Mucosa of descending colon (tissue), 3 donors: ENCODE results near the gene YKT6. TPM values are rescaled to one million over a fixed set of nuclear protein-coding genes. Genes with fewer than 3 reads are reported as not detected.

Experiments used
- ATAC-seq: fragments of 200-7000 bp; cut with Tn5 transposase; one replicate; pipeline ENCODE4 v1.9.1; 2020; ENCODE audit warnings: mild to moderate bottlenecking, moderate library complexity
- DNase-seq, 3 donors: peaks; one replicate each; pipeline ENCODE4 v3.0.0-alpha.2; 2020
- H3K36me3 ChIP-seq: fragments of 200-600 bp; one replicate; pipeline ENCODE4 v1.8.0; 2021; ENCODE audit warnings: low read depth, mild to moderate bottlenecking
- H3K4me1 ChIP-seq: fragments of 200-600 bp; one replicate; pipeline ENCODE4 v1.8.0; 2021; ENCODE audit warnings: low read depth, mild to moderate bottlenecking
- H3K4me3 ChIP-seq: fragments of 200-600 bp; one replicate; pipeline ENCODE4 v1.8.0; 2021; ENCODE audit warnings: mild to moderate bottlenecking
- H3K9me3 ChIP-seq: fragments of 200-600 bp; one replicate; pipeline ENCODE4 v1.8.0; 2021; ENCODE audit warnings: mild to moderate bottlenecking
- intact Hi-C, 2 donors: fragments of 100-400 bp; cut with DNase I in 1 of 2; cut with micrococcal nuclease in 1 of 2; formaldehyde crosslinking; loops; one replicate each; pipeline versions ENCODE4 v1.11.0 to v1.11.1; 2022; cut with DNase I, micrococcal nuclease
- total RNA-seq, 3 donors: library from RNA; stranded (reverse); fragmentation: NEBNext Ultra II Directional in 2 of 3; extraction: Animal tissue kit (Norgen Biotek cat#: 25700) in 2 of 3; gene quantifications; one replicate each; pipeline versions ENCODE4 v1.2.1 to v1.2.4, GENCODE V29; 2021 to 2023
- TF ChIP-seq, protein P1 (sequence below): fragments of 200-600 bp; IDR thresholded peaks from one replicate; pipeline ENCODE4 v1.8.0; 2022; ENCODE audit warnings: antibody characterized with exemption, mild to moderate bottlenecking
- donor health status: DM: no; HTN: no; CAD: no; lungs with moderate emphysema.
- donor health status: DM: no; HTN: no; CAD: no.
- donor health status: DM: no; HTN: yes; CAD: no.

YKT6 gene
- total RNA-seq, 3 donors from 2014 or later: 72.0 to 79.5 (median 79.0) TPM

DNA sequence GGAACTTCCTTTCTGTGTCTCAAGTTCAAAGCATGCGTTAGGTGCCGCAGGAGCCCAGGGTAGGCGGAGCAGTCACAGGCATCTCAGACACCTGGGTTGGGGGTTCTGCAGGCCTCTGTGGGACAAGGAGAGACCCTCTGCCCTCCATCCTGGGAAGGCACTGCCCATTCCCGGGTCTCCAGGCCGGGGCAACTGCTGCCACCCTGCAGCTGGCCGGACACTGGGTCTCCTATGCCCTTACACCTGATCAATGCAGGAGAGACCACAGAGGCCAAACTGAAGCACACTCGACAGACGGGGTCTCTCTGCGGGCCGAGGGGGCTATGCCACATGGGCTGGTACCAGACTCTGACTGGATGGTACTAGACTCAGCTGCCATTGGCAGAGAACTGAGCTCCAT is 36.9 kb downstream of the YKT6 start:
- Histone ChIP-seq H3K36me3 (no peaks in the 10 kb centered on the region), H3K4me1 (no peaks in the 10 kb centered on the region), H3K9me3 (no peaks in the 10 kb centered on the region), H3K4me3 (no peak overlapping the region)
- no peak for ATAC-seq
- intact Hi-C loops: no loop called here
- TF ChIP-seq, protein P1, sequence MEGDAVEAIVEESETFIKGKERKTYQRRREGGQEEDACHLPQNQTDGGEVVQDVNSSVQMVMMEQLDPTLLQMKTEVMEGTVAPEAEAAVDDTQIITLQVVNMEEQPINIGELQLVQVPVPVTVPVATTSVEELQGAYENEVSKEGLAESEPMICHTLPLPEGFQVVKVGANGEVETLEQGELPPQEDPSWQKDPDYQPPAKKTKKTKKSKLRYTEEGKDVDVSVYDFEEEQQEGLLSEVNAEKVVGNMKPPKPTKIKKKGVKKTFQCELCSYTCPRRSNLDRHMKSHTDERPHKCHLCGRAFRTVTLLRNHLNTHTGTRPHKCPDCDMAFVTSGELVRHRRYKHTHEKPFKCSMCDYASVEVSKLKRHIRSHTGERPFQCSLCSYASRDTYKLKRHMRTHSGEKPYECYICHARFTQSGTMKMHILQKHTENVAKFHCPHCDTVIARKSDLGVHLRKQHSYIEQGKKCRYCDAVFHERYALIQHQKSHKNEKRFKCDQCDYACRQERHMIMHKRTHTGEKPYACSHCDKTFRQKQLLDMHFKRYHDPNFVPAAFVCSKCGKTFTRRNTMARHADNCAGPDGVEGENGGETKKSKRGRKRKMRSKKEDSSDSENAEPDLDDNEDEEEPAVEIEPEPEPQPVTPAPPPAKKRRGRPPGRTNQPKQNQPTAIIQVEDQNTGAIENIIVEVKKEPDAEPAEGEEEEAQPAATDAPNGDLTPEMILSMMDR: no peak
- no peak for DNase-seq

DNA sequence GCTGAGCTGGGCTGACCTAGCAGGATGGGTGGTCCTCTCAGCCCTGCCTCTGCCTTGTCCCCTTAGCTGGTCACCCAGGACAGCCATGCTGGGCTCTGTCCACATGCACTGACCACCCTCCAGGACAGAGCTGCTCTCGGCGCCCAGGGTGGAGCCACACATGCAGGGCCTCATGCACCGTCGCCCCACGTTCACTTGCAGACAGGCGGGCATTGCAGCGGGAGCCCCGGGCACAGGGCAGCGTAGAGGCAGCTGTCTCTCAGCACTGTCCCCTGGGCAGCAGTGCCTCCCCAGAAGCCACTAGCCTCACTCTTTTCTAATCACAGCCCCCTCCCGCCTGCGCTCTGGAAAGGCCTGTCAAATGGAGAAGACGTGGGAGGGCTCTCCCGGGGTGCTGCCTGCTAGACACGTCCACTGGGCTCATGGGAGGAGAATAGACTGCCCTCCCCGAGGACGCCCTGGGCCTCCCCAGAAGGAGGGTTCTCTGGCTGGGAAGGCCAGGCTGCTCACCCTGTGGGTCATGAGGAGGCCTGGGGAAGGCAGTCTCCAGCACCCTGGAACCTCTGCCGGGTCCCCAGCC is 37.4 kb downstream of the YKT6 start:
- Histone ChIP-seq H3K4me1 (no peaks in the 10 kb centered on the region), H3K9me3 (no peaks in the 10 kb centered on the region), H3K36me3 (no peaks in the 10 kb centered on the region), H3K4me3 (no peak overlapping the region)
- ATAC-seq (no peak), DNase-seq (no peak)
- TF ChIP-seq, protein P1: no peak
- intact Hi-C loops: no loop called here

DNA sequence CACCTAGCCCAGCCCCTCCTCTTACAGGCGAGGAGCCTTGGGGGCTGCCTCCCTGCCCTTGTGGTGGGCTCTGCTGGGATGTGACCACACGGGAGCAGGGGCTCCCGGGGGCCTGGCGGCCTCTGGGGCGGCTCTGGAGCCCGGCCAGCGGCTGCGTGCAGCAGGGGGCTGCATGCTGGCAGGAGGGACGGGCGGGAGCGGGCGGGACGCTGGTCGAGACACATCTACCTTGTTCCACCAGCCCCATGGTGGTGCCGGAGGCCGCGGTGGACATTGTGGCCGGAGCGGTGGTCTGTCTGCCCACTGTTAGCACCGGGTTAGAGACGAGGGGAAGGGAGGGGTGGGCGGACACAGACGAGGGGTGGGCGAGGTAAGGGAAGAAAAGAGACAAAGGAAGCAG is 38.6 kb downstream of the YKT6 start:
- H3K9me3 ChIP-seq: no peaks in the 10 kb centered on the region
- intact Hi-C loops: no loop called here
- no peak overlapping the region for H3K4me3 ChIP-seq
- TF ChIP-seq, protein P1: no peak
- H3K4me1 ChIP-seq: no peaks in the 10 kb centered on the region
- ATAC-seq (no peak), DNase-seq (no peak)
- H3K36me3 ChIP-seq: no peaks in the 10 kb centered on the region

DNA sequence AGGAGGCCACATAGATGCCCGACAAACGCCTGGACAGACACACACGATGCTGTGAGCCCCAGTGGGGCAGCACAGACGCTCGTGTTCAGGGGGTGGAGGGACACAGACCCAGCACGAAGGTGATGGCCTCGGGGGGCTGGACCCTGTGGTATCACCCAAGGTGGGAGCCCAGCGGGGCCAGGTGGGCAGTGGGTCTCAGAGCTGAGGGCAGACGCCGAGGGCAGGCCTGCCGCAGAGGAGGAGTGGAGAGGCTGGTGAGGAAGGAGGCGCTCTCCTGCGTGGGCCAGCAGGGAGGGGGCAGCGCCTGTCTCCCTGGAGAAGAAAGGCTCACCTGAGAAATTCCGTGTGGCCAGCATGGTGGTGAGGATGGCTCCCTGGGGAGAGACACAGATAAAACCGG is 39.6 kb downstream of the YKT6 start:
- no peak for ATAC-seq
- Histone ChIP-seq H3K36me3 (no peaks in the 10 kb centered on the region), H3K4me3 (no peak overlapping the region), H3K4me1 (no peaks in the 10 kb centered on the region), H3K9me3 (no peaks in the 10 kb centered on the region)
- TF ChIP-seq, protein P1: no peak
- DNase-seq: no peak
- intact Hi-C loops: loop anchor here in 1 of 2 donors (10.0 kb wide), 1 partner anchor 324 kb away; no protein-coding TSS in a partner anchor

DNA sequence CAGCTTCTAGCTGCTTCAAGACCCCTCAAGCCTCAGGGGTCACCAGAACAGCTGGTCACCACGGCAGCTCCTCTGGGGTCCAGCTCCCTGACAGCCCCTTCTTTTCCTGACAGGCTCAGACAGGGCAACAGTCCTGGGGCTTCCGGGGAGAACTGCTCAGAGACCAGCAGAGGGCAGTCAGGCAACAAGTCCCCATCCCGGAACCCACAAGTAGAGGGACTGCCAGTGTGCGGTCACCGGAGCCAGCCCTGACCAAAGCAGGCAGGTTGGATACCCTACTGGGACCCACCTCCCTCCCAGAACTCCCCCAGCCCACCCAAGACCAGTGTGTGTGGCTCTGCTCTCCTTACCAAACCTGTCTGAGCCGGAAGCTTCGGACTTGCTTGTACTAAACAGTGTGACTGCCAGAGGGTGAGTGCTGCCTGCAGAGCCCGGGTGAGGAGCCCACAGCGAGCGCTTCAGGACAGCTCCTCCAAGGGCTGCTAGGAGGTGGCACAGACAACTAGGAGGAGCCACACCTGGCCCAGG is 40.3 kb downstream of the YKT6 start:
- no peaks in the 10 kb centered on the region for H3K9me3 ChIP-seq
- TF ChIP-seq, protein P1: peak; percentile 45
- peak; percentile 91 for ATAC-seq
- no peaks in the 10 kb centered on the region for H3K4me1 ChIP-seq
- intact Hi-C loops: loop anchor here in 1 of 2 donors (10.0 kb wide), 1 partner anchor 324 kb away; no protein-coding TSS in a partner anchor
- peak; percentile 65 to 78 (median 75) for DNase-seq
- H3K4me3 ChIP-seq: no peak overlapping the region
- no peaks in the 10 kb centered on the region for H3K36me3 ChIP-seq
